ENCODE results near the gene REL. TPM values are rescaled to one million over a fixed set of nuclear protein-coding genes. Genes with fewer than 3 reads are reported as not detected.
A peak's percentile ranks its signal among the peaks of the same experiment; 100 is the strongest.

The REL gene
- polyA plus RNA-seq (2012; rRNA removed): 0.59 and 0.96 TPM in 2 replicates
- 0.75 and 0.82 TPM in 2 replicates for polyA plus RNA-seq (2012; cell fraction: cytosol; rRNA removed)
- 1.2 and 1.6 TPM in 2 replicates for polyA plus RNA-seq (2012; cell fraction: nucleus; rRNA removed)

GRCh38 chr2:60881047-60881932, at the start of gene REL:
Gene REL (plus strand): TSS chr2:60881574. CDS start chr2:60881841, 267 bp downstream.
- H3K9me2 ChIP-seq: no peaks in the 10 kb centered on the region
- H3K9ac ChIP-seq: peak within 1 kb of the TSS; percentile 93
- peak within 1 kb of the TSS; percentile 95 for H2AFZ ChIP-seq (ENCODE audit: low read depth)
- no peaks in the 10 kb centered on the region for H3K36me3 ChIP-seq (replicated peaks in 1 of 2; ENCODE audit: control insufficient read depth in 1 of 2, insufficient read depth in 2 of 2, low read length in 1 of 2)
- under 1% methylated on average over 44 of the region's 90 CpGs for WGBS (ENCODE audit: low lambda C conversion rate)
- H3K4me1 ChIP-seq (ENCODE audit: control insufficient read depth in 1 of 2, insufficient read depth in 2 of 2, low read depth in 1 of 2, low read length in 1 of 2): peaks cover 4 to 11% of the 10 kb centered on the region in 2 experiments; a peak in 3 of 4 replicates
- H3K4me3 ChIP-seq (ENCODE audit: low read depth in 2 of 2, low read length in 1 of 2): peak within 1 kb of the TSS; percentile 89 to 93
- ChIA-PET CTCF (interaction anchor here (1.4 to 2.7 kb wide), 3 partner anchors 14 to 117 kb away, joined by 3 to 11 read pairs (median 3); no protein-coding TSS in a partner anchor), POLR2A (no interaction called here)
- H3K79me2 ChIP-seq (ENCODE audit: insufficient read depth): peaks cover 39% of the 10 kb centered on the region
- no peaks in the 10 kb centered on the region for H3K27me3 ChIP-seq (ENCODE audit: insufficient read depth)
- DNase-seq: peak; percentile 95
- peak within 1 kb of the TSS; percentile 86 to 91 for H3K27ac ChIP-seq (ENCODE audit: low read depth in 2 of 2, low read length in 1 of 2)
- TF ChIP-seq RFX5 (IDR thresholded peaks at IDR 0.05; ENCODE audit: low read length) (no peak), SIN3A (IDR thresholded peaks at IDR 0.05; ENCODE audit: borderline replicate concordance, low read depth, low read length) (peak; percentile 91), NFIC (IDR thresholded peaks at IDR 0.05; ENCODE audit: borderline replicate concordance) (no peak), MAX (IDR thresholded peaks at IDR 0.05; ENCODE audit: low read depth) (peak; percentile 8; the same call in 1 of the 2 replicates), EP300 (IDR thresholded peaks at IDR 0.05; ENCODE audit: borderline replicate concordance in 1 of 2, low read depth in 1 of 2, low read length in 1 of 2) (no peak), TEAD4 (IDR thresholded peaks at IDR 0.05; ENCODE audit: borderline replicate concordance, insufficient read depth) (0 out of 2 replicates have a peak, but pooled peaks have one; percentile 18), JUND (IDR thresholded peaks at IDR 0.05) (no peak), NRF1 (IDR thresholded peaks at IDR 0.05; ENCODE audit: low read depth, low read length) (peak; percentile 62), USF2 (IDR thresholded peaks at IDR 0.05; ENCODE audit: borderline replicate concordance, low read depth, low read length) (no peak), RXRA (IDR thresholded peaks at IDR 0.05; ENCODE audit: borderline replicate concordance, low read depth) (peak; percentile 37; the same call in 1 of the 2 replicates), MXI1 (IDR thresholded peaks at IDR 0.05; ENCODE audit: low read depth, low read length) (peak; percentile 78), POLR2AphosphoS5 (IDR thresholded peaks at IDR 0.05; ENCODE audit: low read depth, low read length) (peak; percentile 74; the same call in 1 of the 2 replicates)
- H3K9me3 ChIP-seq: no peaks in the 10 kb centered on the region
- H3K4me2 ChIP-seq: peak within 1 kb of the TSS; percentile 80
- H4K20me1 ChIP-seq (ENCODE audit: insufficient read depth): 0 out of 2 replicates have a peak, but pooled peaks cover 4% of the 10 kb centered on the region
- H3F3A ChIP-seq (replicated peaks; ENCODE audit: insufficient read depth): peaks cover 14% of the 10 kb centered on the region

- CTCF ChIA-PET: no interaction called here
- Histone ChIP-seq H3K9ac (no peak overlapping the region), H3K9me3 (no peaks in the 10 kb centered on the region), H4K20me1 (ENCODE audit: insufficient read depth) (no peaks in the 10 kb centered on the region), H3K36me3 (replicated peaks in 1 of 2; ENCODE audit: control insufficient read depth in 1 of 2, insufficient read depth in 2 of 2, low read length in 1 of 2) (no peaks in the 10 kb centered on the region), H3K9me2 (no peaks in the 10 kb centered on the region), H3K79me2 (ENCODE audit: insufficient read depth) (no peaks in the 10 kb centered on the region), H3K4me1 (ENCODE audit: control insufficient read depth in 1 of 2, insufficient read depth in 2 of 2, low read depth in 1 of 2, low read length in 1 of 2) (no peaks in the 10 kb centered on the region), H3K4me2 (no peak overlapping the region), H3K27me3 (ENCODE audit: insufficient read depth) (peaks cover 14% of the 10 kb centered on the region), H3K4me3 (ENCODE audit: low read depth in 2 of 2, low read length in 1 of 2) (no peak overlapping the region), H2AFZ (ENCODE audit: low read depth) (no peak overlapping the region), H3K27ac (ENCODE audit: low read depth in 2 of 2, low read length in 1 of 2) (no peak overlapping the region), H3F3A (replicated peaks; ENCODE audit: insufficient read depth) (no peaks in the 10 kb centered on the region)
- POLR2A ChIA-PET: no interaction called here
- TF ChIP-seq RXRA (IDR thresholded peaks at IDR 0.05; ENCODE audit: borderline replicate concordance, low read depth) (no peak), PBX3 (IDR thresholded peaks at IDR 0.05) (no peak), FOXM1 (IDR thresholded peaks at IDR 0.05; ENCODE audit: low read depth) (no peak), GABPA (IDR thresholded peaks at IDR 0.05; ENCODE audit: low read depth) (no peak), MXI1 (IDR thresholded peaks at IDR 0.05; ENCODE audit: low read depth, low read length) (no peak)
- DNase-seq: no peak
These were observed 49.5 kb upstream of the REL start for GRCh38 chr2:60831921-60832320.

All from SK-N-SH (cell line).